Neural cell (in vitro differentiated cells): ENCODE measurements around the gene GDPD2. TPM values are rescaled to one million over a fixed set of nuclear protein-coding genes. Genes with fewer than 3 reads are reported as not detected.

Experiments
- H2AFZ ChIP-seq: fragments of 200-600, 300-800 bp; sonication (generic), shearing (Covaris generic); 2 replicates; pipeline ENCODE4 v1.6.0; 2014; ENCODE audit warnings: low read depth, mild to moderate bottlenecking, antibody characterized with exemption, low read length, moderate library complexity
- H3F3A ChIP-seq: fragments of 200-600 bp; shearing (Covaris generic); 2 replicates; pipeline ENCODE4 v1.6.1; 2016; ENCODE audit warnings: mild to moderate bottlenecking, moderate library complexity, mixed read lengths, antibody characterized with exemption, low read length; ENCODE audit not compliant: insufficient read depth, poor library complexity, severe bottlenecking
- H3K27ac ChIP-seq: fragments of 200-600, 300-800 bp; sonication (generic), shearing (Covaris generic); 2 replicates; pipeline ENCODE4 v1.5.1; 2014; ENCODE audit warnings: mild to moderate bottlenecking, low read length, moderate library complexity
- H3K27me3 ChIP-seq: fragments of 300-800, 200-600 bp; sonication (generic), shearing (Covaris generic); 2 replicates; pipeline ENCODE4 v1.6.0; 2014; ENCODE audit warnings: mild to moderate bottlenecking, low read depth, low read length, moderate library complexity; ENCODE audit not compliant: insufficient read depth
- H3K36me3 ChIP-seq: fragments of 300-800, 200-600 bp; sonication (generic), shearing (Covaris generic); 2 replicates; pipeline ENCODE4 v1.5.1; 2014; ENCODE audit warnings: mild to moderate bottlenecking, antibody characterized with exemption, low read length, moderate library complexity; ENCODE audit not compliant: insufficient read depth
- H3K4me2 ChIP-seq: fragments of 300-800, 200-600 bp; sonication (generic), shearing (Covaris generic); 2 replicates; pipeline ENCODE4 v1.6.0; 2014; ENCODE audit warnings: mild to moderate bottlenecking, low read length
- H3K4me3 ChIP-seq: fragments of 300-800, 200-600 bp; sonication (generic), shearing (Covaris generic); 2 replicates; pipeline ENCODE4 v1.5.1; 2014; ENCODE audit warnings: mild to moderate bottlenecking, low read length, moderate library complexity
- H3K79me2 ChIP-seq: fragments of 200-600 bp; shearing (Covaris generic); replicated peaks from 2 replicates; pipeline ENCODE4 v1.6.0; 2014; ENCODE audit warnings: mild to moderate bottlenecking, low read length, moderate library complexity; ENCODE audit not compliant: insufficient read depth
- H3K9ac ChIP-seq: fragments of 300-800, 200-600 bp; sonication (generic), shearing (Covaris generic); 2 replicates; pipeline ENCODE4 v1.6.1; 2016; ENCODE audit warnings: mild to moderate bottlenecking, low read length, mixed read lengths
- H3K9me2 ChIP-seq: fragments of 200-600 bp; shearing (Covaris generic); 2 replicates; pipeline ENCODE4 v1.6.1; 2016; ENCODE audit warnings: mild to moderate bottlenecking, low read length, mixed read lengths; ENCODE audit not compliant: insufficient read depth
- H3K9me3 ChIP-seq: fragments of 200-600, 300-800 bp; sonication (generic), shearing (Covaris generic); 2 replicates; pipeline ENCODE4 v1.6.1; 2016; ENCODE audit warnings: mild to moderate bottlenecking, mixed run types, low read length, moderate library complexity, mixed read lengths
- H4K20me1 ChIP-seq: fragments of 200-600 bp; shearing (Covaris generic); 2 replicates; pipeline ENCODE4 v1.6.1; 2016; ENCODE audit warnings: mild to moderate bottlenecking, mixed run types; ENCODE audit not compliant: insufficient read depth
- EP300 ChIP-seq: fragments of 450-650 bp; conservative IDR thresholded peaks from 2 replicates; pipeline ENCODE4 v1.6.1; 2014; ENCODE audit warnings: antibody characterized with exemption, mild to moderate bottlenecking, moderate library complexity; ENCODE audit not compliant: poor library complexity, severe bottlenecking
- MXI1 ChIP-seq: fragments of 450-650 bp; conservative IDR thresholded peaks from 2 replicates; pipeline ENCODE4 v1.6.1; 2014; ENCODE audit warnings: antibody characterized with exemption, mild to moderate bottlenecking; ENCODE audit not compliant: poor library complexity, severe bottlenecking
- RAD21 ChIP-seq: fragments of 450-650 bp; conservative IDR thresholded peaks from 2 replicates; pipeline ENCODE4 v1.6.1; 2014; ENCODE audit warnings: antibody characterized with exemption, mild to moderate bottlenecking, moderate library complexity
- SMC3 ChIP-seq: fragments of 450-650 bp; conservative IDR thresholded peaks from 2 replicates; pipeline ENCODE4 v1.6.1; 2014; ENCODE audit warnings: antibody characterized with exemption, mild to moderate bottlenecking, moderate library complexity; ENCODE audit not compliant: poor library complexity
- polyA plus RNA-seq: library from polyadenylated mRNA; depleted of rRNA; stranded (reverse); fragments of >200 nt; gene quantifications from 2 replicates; pipeline ENCODE4 v1.2.3, GENCODE V29; 2014
- small RNA-seq, 3 experiments: library from RNA; depleted of rRNA; stranded (forward); fragments of <200 nt; gene quantifications; one replicate each; pipeline ENCODE3, GENCODE V24; 2012

Gene GDPD2
- polyA plus RNA-seq, 1 donor from 2014 or later: not detected

DNA sequence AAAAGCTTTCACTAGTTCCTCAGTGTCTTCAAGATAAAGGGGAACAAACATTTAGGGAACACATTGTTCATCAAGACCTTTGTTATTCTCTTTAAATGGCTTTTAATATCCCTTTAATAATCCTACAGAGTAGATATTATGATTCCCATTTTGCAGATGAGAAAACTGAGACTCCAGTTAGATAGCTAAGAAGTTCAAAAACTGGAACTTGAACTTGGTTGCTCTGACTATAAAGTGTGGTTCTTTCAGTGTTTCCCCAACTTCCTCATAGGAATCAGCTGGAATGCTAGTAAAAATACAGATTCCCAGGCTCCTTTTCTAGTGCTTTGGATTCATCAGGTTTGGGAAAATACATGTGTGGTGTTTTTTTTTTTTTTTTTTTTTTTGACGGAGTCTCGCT is 59.2 kb downstream of the GDPD2 start:
- TF ChIP-seq RAD21 (no peak), EP300 (no peak), MXI1 (no peak), SMC3 (no peak)
- Histone ChIP-seq H3K27me3 (no peaks in the 10 kb centered on the region), H2AFZ (no peak overlapping the region), H3K9me3 (no peaks in the 10 kb centered on the region), H3K4me2 (no peak overlapping the region), H3F3A (no peaks in the 10 kb centered on the region), H3K27ac (no peak overlapping the region), H3K9me2 (no peaks in the 10 kb centered on the region), H3K36me3 (no peaks in the 10 kb centered on the region), H3K9ac (no peak overlapping the region), H4K20me1 (no peaks in the 10 kb centered on the region), H3K79me2 (peaks cover 11% of the 10 kb centered on the region), H3K4me3 (no peak overlapping the region)

Small RNA genes lying within 50 kb of the gene (small RNA-seq; reads per million reads assigned to genes)
- 0 to 0.08 (median 0.03) reads per million in 3 experiments for gene RNU4-81P
- 2.3 to 12.9 (median 3.6) reads per million in 3 experiments for gene RNY4P23

Other genes starting within 250 kb of the GDPD2 start
- not detected in 2 replicates for gene DGAT2L6, start 245.8 kb upstream of the GDPD2 start, polyA plus RNA-seq
- not detected in 2 replicates for gene AWAT1, start 188.7 kb upstream of the GDPD2 start, polyA plus RNA-seq
- gene P2RY4, start 163.1 kb upstream of the GDPD2 start, polyA plus RNA-seq: not detected in 2 replicates
- gene ARR3, start 155.0 kb upstream of the GDPD2 start, polyA plus RNA-seq: not detected in 2 replicates
- gene RAB41, start 141.1 kb upstream of the GDPD2 start, polyA plus RNA-seq: not detected in 2 replicates
- 55.7 and 64.7 TPM in 2 replicates for gene PDZD11, start 133.4 kb upstream of the GDPD2 start, polyA plus RNA-seq
- gene KIF4A, start 133.2 kb upstream of the GDPD2 start, polyA plus RNA-seq: 1.1 and 2.7 TPM in 2 replicates
- 62.2 and 66.5 TPM in 2 replicates for gene DLG3, start 21.5 kb downstream of the GDPD2 start, polyA plus RNA-seq